OCI-LY3 (cell line): ENCODE measurements around the gene TMEM183A.

Source experiments
- H2AFZ ChIP-seq: fragments of 200-600, 300-600 bp; shearing (Covaris generic); 2 replicates; pipeline ENCODE4 v1.6.0; 2014; ENCODE audit warnings: antibody characterized with exemption, low read depth, low read length
- H3K27ac ChIP-seq: fragments of 200-600, 300-600 bp; sonication (generic); 2 replicates; pipeline ENCODE4 v1.5.1; 2014; ENCODE audit warnings: mild to moderate bottlenecking, low read length, moderate library complexity, mixed read lengths
- H3K27me3 ChIP-seq: fragments of 200-600, 300-600 bp; sonication (generic); 2 replicates; pipeline ENCODE4 v1.6.1; 2014; ENCODE audit warnings: low read depth, low read length, mixed read lengths
- H3K36me3 ChIP-seq: fragments of 200-600, 300-600 bp; sonication (generic); replicated peaks from 2 replicates; pipeline ENCODE3; 2014; ENCODE audit warnings: low read depth, low read length, mixed read lengths
- H3K4me1 ChIP-seq: fragments of 300-600, 200-600 bp; sonication (generic); 2 replicates; pipeline ENCODE4 v1.6.1; 2014; ENCODE audit warnings: low read length, mixed read lengths
- H3K4me2 ChIP-seq: fragments of 200-600, 300-600 bp; sonication (generic); 2 replicates; pipeline ENCODE4 v1.6.1; 2014; ENCODE audit warnings: low read length, mixed read lengths
- H3K4me3 ChIP-seq: fragments of 300-600, 200-600 bp; sonication (generic); 2 replicates; pipeline ENCODE4 v1.5.1; 2014; ENCODE audit warnings: antibody characterized with exemption, mild to moderate bottlenecking, low read length, moderate library complexity
- H3K79me2 ChIP-seq: fragments of 300-600, 200-600 bp; shearing (Covaris generic); 2 replicates; pipeline ENCODE4 v1.6.1; 2014; ENCODE audit warnings: mild to moderate bottlenecking, low read length, mixed read lengths
- H3K9ac ChIP-seq: fragments of 300-600, 200-600 bp; shearing (Covaris generic); 2 replicates; pipeline ENCODE4 v1.6.0; 2014; ENCODE audit warnings: mild to moderate bottlenecking, low read length, moderate library complexity
- H3K9me3 ChIP-seq: fragments of 200-600, 300-600 bp; shearing (Covaris generic); 2 replicates; pipeline ENCODE4 v1.6.1; 2014; ENCODE audit warnings: low read length, mixed read lengths; ENCODE audit not compliant: insufficient read depth
- H4K20me1 ChIP-seq: fragments of 200-600, 300-600 bp; sonication (generic); 2 replicates; pipeline ENCODE4 v1.6.1; 2016; ENCODE audit warnings: low read length, mixed read lengths; ENCODE audit not compliant: insufficient read depth
- EZH2phosphoT487 ChIP-seq: fragments of 200-600 bp; shearing (Covaris generic); IDR thresholded peaks from 2 replicates; pipeline ENCODE4 v1.6.1; 2018; ENCODE audit warnings: antibody characterized with exemption, mixed run types, low read depth
- TF ChIP-seq, protein P1 (sequence below): fragments of 200-600, 300-600 bp; sonication (generic); IDR thresholded peaks from 2 replicates; pipeline ENCODE4 v1.5.1; 2014; ENCODE audit warnings: antibody characterized with exemption, low read length, low read depth

The TMEM183A gene

DNA sequence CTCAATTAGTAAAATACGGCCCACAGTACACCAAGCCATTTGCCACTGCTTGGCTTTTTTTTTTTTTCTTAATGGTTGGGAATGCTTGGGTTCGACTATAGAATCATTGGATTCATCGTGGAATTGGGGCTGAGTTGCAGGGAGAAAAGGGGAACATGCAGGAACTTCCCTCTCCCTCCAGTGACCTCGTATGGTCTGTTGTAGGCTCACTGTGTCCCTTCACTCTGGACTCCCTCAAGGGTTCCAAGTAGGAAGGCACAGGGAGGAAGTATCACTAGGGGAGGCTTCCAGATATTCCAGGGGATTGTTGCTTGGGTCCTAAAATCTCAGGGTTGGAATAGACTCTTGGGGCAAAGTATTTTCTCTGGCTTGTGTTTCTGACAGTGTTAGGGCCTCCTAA lies 43.7 kb downstream of the TMEM183A start:
- Histone ChIP-seq H3K4me2 (no peak overlapping the region), H3K4me3 (no peak overlapping the region), H3K9me3 (no peaks in the 10 kb centered on the region), H3K36me3 (no peaks in the 10 kb centered on the region), H3K9ac (no peak overlapping the region), H3K27me3 (peaks cover 26% of the 10 kb centered on the region), H3K27ac (no peak overlapping the region), H4K20me1 (no peaks in the 10 kb centered on the region), H2AFZ (no peak overlapping the region), H3K79me2 (no peaks in the 10 kb centered on the region), H3K4me1 (no peaks in the 10 kb centered on the region)
- TF ChIP-seq, protein P1, sequence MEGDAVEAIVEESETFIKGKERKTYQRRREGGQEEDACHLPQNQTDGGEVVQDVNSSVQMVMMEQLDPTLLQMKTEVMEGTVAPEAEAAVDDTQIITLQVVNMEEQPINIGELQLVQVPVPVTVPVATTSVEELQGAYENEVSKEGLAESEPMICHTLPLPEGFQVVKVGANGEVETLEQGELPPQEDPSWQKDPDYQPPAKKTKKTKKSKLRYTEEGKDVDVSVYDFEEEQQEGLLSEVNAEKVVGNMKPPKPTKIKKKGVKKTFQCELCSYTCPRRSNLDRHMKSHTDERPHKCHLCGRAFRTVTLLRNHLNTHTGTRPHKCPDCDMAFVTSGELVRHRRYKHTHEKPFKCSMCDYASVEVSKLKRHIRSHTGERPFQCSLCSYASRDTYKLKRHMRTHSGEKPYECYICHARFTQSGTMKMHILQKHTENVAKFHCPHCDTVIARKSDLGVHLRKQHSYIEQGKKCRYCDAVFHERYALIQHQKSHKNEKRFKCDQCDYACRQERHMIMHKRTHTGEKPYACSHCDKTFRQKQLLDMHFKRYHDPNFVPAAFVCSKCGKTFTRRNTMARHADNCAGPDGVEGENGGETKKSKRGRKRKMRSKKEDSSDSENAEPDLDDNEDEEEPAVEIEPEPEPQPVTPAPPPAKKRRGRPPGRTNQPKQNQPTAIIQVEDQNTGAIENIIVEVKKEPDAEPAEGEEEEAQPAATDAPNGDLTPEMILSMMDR: no peak
- TF ChIP-seq EZH2phosphoT487: no peak

DNA sequence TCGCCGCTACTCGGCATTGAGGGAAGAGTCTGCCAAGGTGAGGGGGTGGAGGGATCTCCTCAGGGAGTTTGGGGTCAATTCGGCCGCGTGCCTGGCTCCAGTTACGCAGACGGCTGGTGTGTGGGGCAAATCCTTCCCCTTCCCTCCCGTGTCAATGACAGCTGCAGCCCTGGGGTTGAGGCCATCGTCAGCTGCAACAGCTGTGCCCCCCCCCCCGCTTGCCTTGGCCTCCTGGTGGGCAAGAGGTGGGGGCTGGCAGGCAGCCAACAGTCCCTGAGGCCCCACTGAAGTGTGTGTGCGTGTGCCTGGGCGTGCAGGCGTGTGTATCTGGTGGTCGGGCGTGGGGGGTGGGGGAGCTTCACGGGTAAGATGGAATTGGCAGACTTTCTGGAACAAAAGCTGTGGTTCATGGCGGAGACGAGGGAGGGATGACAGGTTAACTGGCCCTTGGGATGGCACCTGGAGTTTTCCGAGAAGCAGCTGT lies 44.7 kb downstream of the TMEM183A start:
- H3K9me3 ChIP-seq: no peaks in the 10 kb centered on the region
- H3K4me2 ChIP-seq: no peak overlapping the region
- no peaks in the 10 kb centered on the region for H3K36me3 ChIP-seq
- H3K9ac ChIP-seq: no peak overlapping the region
- no peak overlapping the region for H3K4me3 ChIP-seq
- TF ChIP-seq, protein P1: no peak
- TF ChIP-seq EZH2phosphoT487: no peak
- no peaks in the 10 kb centered on the region for H4K20me1 ChIP-seq
- no peak overlapping the region for H2AFZ ChIP-seq
- H3K4me1 ChIP-seq: peaks cover 7% of the 10 kb centered on the region
- no peaks in the 10 kb centered on the region for H3K79me2 ChIP-seq
- H3K27ac ChIP-seq: no peak overlapping the region
- peaks cover 28% of the 10 kb centered on the region for H3K27me3 ChIP-seq

DNA sequence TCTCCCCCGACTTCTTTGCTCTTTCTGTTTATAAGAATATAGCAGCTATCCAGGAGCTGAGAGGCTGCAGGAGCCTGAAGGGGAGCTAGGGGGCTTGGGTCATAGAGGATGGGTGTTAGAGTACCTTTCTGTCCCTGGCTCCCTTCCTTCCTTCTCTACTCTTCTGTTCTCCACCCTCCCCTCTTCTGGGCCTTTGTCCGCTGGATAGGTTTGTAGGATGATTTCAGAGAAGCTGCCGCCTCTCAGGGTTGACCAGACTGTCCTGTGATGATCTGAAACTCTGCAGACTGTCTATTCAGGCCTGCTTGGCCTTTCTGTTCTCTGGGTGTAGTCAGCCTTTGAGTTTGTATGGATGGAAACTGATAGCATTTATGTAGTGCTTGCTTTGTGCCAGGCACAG lies 45.4 kb downstream of the TMEM183A start:
- TF ChIP-seq EZH2phosphoT487: no peak
- TF ChIP-seq, protein P1: no peak
- H3K36me3 ChIP-seq: no peaks in the 10 kb centered on the region
- H4K20me1 ChIP-seq: no peaks in the 10 kb centered on the region
- H3K4me1 ChIP-seq: peaks cover 12% of the 10 kb centered on the region
- H2AFZ ChIP-seq: no peak overlapping the region
- no peaks in the 10 kb centered on the region for H3K9me3 ChIP-seq
- H3K79me2 ChIP-seq: no peaks in the 10 kb centered on the region
- H3K27ac ChIP-seq: no peak overlapping the region
- no peak overlapping the region for H3K4me2 ChIP-seq
- no peak overlapping the region for H3K9ac ChIP-seq
- no peak overlapping the region for H3K4me3 ChIP-seq
- peaks cover 32% of the 10 kb centered on the region for H3K27me3 ChIP-seq

DNA sequence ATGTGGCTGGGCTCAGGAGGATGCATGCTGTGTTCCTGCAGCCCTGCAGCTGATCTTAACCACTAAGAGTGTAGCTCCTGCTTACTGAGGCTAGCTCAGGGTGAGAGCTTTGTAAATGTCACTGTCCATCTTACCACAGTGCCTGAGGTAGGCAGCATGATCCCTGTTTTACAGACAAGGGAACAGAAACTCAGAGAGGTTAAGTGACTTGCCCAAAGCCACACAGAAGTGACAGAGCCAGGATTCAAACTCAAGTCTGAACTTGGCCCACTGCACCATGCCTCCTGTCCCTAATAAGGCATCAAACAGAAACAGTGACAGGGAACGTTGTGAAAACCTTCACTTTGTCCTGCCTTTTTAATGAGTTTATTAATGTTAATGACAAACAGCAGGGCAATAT lies 47.0 kb downstream of the TMEM183A start:
- H3K4me2 ChIP-seq: no peak overlapping the region
- H3K36me3 ChIP-seq: no peaks in the 10 kb centered on the region
- peaks cover 16% of the 10 kb centered on the region for H3K4me1 ChIP-seq
- TF ChIP-seq, protein P1: no peak
- no peak for TF ChIP-seq EZH2phosphoT487
- H2AFZ ChIP-seq: no peak overlapping the region
- H3K4me3 ChIP-seq: no peak overlapping the region
- H3K9me3 ChIP-seq: no peaks in the 10 kb centered on the region
- H3K27me3 ChIP-seq: peaks cover 47% of the 10 kb centered on the region
- H4K20me1 ChIP-seq: no peaks in the 10 kb centered on the region
- H3K79me2 ChIP-seq: no peaks in the 10 kb centered on the region
- H3K27ac ChIP-seq: no peak overlapping the region
- no peak overlapping the region for H3K9ac ChIP-seq
